CD4-positive, alpha-beta T cell treated with Interleukin-4 for 4 hours (primary cell): ENCODE results near the gene BEND7.

Experiments used
- DNase-seq: peaks from one replicate; pipeline ENCODE4 v3.0.0-alpha.2; 2020

BEND7 gene

GRCh38 chr10:13520194-13520593 lies 8.6 kb downstream of the BEND7 start:
- no peak for DNase-seq

DNA sequence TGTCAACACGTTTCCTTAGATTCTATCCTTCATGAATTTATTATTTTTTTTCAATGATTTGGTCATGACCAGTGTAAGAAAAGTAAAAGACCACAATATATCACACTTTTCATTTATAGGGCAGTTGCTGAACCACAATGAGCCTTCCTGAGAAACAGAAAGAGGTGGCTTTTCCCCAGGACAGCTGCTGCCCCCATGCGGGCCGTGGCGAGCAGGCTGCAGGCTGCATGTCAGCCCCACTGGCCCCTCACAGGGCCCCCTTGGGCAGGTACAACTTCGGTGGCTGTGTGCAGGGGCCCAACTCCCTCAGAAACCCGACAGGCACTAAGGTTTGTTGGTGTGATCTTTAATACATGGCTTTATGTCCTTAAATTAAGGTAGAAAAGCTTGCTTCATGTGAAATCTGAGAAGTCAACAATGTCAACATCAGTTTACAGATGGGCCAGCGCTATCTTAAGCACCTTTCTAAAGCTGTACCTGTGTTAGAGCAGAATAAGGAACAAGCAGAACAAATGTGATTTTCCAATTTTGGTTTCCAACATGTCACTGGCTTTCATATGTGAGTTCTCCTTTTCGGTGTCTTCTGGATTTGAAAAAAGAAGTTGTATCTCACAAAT lies 10.6 kb downstream of the BEND7 start:
- no peak for DNase-seq

- DNase-seq: no peak
Measured at GRCh38 chr10:13517675-13518074, 11.1 kb downstream of the BEND7 start.

- DNase-seq: no peak
Measured at GRCh38 chr10:13516176-13516575, 12.6 kb downstream of the BEND7 start.

- DNase-seq: no peak
Measured at GRCh38 chr10:13515467-13515866, 13.3 kb downstream of the BEND7 start.

GRCh38 chr10:13514296-13514695 lies 14.5 kb downstream of the BEND7 start:
- DNase-seq: no peak

DNA sequence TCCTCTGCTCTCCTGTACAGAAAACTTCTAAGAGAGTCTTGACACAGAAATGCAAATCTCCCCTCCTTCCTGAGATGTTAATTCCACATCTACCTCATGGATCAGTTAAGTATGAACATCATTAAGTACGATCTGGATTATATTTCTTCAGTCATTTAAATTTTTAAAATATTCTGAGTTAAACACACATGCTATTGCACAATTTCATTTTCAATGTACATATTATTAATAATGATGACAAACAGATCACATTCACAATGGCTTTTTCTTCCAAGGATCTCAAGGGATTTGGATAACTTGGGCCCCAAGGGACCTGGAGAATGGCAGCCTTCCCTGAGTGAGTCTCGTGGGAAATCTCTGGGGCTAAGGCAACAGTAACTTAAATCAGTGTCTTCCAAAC lies 16.2 kb downstream of the BEND7 start:
- no peak for DNase-seq

GRCh38 chr10:13511409-13511808 lies 17.4 kb downstream of the BEND7 start:
- no peak for DNase-seq

DNA sequence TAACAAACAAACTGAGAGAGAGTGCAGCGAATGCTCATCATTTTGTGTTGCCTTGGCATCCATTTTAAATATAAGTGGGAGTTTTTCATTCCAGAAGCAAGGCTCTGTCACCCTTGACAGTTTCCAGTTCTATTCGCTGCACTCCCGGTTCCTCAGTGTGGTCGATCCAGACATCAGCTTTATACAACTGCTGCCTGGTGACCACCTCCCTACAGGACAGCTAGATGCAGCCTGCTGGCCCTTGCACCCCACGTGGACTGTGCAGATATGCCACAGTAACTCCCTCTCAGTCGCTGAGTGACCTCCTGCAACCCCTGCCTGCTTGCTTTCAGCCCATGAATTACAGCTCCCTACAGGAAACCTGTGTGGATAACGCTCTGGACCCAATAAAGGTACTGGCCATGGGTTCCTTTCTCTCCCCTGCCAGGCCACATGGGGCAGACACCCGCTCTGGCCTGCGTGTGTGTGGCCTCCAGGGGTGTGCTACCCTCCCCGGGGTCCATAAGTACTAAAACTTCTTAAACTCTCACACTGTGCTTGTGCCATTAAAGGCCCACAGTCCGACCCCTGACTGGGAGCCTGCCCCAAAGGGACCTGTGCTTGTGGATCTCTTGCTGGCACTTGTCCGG lies 23.6 kb downstream of the BEND7 start:
- DNase-seq: no peak

GRCh38 chr10:13503745-13504463 lies 24.9 kb downstream of the BEND7 start:
- DNase-seq: no peak

- DNase-seq: no peak
Measured at GRCh38 chr10:13502380-13502779, 26.4 kb downstream of the BEND7 start.

DNA sequence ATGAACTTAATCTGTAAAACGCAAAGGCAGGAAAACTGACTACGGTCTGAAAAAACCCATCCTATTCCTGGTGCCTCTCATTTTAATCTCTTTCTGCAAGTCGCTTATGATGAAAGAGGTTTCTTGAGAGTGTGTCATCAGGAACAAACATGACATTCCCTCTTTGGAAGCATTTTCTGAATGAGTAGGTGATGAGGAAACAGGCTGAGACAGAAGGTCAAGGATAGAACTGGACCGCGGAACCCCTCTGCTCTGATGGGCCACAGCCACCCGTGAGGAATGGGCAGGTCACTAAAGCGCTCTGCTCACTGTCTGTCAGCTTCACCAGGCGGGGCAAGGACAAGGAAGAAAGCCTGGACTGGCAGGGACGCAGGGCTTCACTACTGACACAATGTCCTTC lies 28.6 kb downstream of the BEND7 start:
- no peak for DNase-seq

- DNase-seq: no peak
Measured at GRCh38 chr10:13499150-13499549, 29.7 kb downstream of the BEND7 start.

GRCh38 chr10:13496931-13497330 lies 31.9 kb downstream of the BEND7 start:
- DNase-seq: no peak

DNA sequence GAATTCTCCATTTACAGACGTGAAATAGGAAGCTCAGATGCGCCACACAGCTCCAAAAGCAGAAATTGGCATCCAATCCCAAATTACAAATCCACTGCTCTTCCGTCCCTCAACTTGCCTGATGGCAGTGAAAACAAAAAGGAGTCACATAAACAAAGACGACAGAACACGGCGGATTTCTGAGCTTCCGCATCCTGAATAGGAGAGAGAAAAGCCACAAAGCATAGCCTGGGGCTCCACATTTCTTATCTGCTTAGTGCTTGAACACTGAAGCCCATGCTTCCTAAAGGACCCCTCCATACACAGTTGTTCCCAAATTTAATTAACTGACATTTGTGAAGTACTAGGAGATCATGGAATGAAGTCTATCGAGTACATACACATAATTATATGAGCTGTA lies 32.6 kb downstream of the BEND7 start:
- no peak for DNase-seq

DNA sequence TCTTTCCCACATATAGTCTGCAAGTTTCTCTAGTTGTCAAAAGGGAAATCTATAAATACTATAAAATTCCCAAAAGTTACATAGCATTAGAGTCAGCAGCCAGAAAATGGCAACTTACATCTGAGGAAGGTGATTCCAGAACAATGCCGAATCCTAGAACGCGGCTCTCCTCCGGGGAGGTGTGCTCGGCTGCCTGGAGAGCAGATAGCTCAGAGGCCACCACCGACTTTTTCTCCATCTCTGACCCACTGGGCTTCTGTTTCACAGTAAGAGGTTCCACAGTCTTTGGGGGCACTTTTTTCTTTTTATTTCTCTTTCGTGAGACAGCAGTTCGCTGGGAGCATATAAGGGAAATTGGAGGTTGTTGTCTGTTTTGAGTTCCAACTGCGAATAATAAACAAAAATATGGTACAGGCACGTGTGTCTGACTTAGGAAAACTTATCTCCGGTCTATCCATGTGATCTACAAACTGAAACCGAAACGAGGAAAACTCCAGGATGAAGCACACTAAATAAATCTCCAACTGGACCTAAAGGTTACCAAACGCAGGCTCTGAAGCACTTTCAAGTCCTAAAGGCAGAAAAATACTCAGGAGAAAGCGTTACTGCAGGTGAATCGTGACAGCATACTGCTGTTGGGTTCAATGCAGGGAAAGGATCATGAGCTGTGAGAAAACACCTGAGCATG lies 36.2 kb downstream of the BEND7 start:
- DNase-seq: no peak

- no peak for DNase-seq
Measured at GRCh38 chr10:13491747-13492360, 37.0 kb downstream of the BEND7 start.

GRCh38 chr10:13490503-13490902 lies 38.3 kb downstream of the BEND7 start:
- no peak for DNase-seq

DNA sequence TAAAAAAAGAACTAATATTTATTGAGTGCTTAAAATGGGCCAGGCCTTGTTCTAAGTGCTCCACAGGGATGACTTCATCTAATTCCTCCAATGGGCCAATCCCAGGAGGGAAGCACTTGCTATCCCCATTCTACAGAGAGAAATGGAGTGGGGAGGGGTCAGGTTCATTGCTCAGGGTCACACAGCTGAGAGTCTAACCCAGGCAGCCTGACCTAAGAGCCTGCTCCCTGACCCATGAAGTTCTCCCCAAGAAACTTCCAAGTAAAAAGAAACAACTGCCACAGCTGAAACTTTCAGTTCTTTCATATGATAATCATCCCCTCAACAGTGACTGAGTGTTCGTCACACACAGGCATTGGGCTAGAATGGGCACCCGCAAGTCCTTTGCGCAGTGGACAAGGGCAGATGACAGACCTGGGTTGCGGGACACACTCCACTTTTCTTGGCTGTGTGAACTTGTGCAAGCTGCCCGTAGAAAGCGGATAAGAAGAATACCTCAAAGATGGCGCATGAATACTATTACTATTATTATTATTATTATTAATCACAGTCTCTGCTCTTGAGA lies 39.7 kb downstream of the BEND7 start:
- no peak for DNase-seq

GRCh38 chr10:13485623-13486022 lies 43.2 kb downstream of the BEND7 start:
- no peak for DNase-seq

DNA sequence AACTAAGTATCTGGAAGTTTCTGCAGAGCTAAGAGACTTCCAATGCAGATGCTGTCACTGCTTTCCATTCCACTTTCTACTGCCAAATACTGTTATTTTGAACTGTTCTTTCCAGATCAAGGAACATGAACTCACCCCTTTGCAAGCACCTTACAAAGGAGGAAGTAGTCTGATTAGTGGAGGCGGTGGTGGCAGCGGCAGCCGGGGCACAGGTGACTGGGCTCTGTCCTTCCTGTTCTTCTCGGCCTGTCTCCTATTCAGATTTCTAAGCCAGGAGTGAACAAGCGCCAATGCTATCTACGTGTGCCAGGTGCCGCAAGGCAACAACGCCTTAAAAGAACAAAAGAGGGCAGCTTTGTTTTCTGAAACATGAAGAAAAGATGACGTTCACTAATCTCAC lies 44.9 kb downstream of the BEND7 start:
- no peak for DNase-seq

- DNase-seq: no peak
Measured at GRCh38 chr10:13483073-13483472, 45.7 kb downstream of the BEND7 start.

DNA sequence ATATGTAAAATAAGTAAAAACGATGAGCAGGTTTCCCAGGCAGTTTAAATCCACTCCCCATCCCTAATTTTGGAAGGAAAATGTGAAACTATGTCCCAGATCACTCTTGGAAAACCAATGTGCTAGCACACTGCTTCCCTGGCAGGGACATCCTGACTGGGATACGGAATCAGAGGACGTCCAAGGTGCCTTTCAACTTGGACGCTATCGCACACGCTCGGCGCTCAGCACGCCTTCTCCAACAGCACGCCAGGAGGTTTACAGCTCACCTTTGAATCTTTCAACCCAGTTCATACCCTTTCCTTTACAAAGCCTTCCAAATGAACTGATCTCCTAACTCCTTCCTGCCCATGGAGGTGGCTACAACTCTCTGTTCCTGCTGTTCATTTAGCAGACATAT lies 47.1 kb downstream of the BEND7 start:
- DNase-seq: no peak
